K562 (cell line): ENCODE data around the gene ZNF318. TPM values are rescaled to one million over a fixed set of nuclear protein-coding genes. Genes with fewer than 3 reads are reported as not detected.

Experiments
- ATF1 ChIP-seq, 2 experiments: fragments of 450-650 bp in 1 of 2; IDR thresholded peaks; 2 replicates each; pipeline ENCODE4 v1.6.1; 2016; ENCODE audit warnings: missing compliant biosample characterization in 1 of 2, missing genetic modification characterization in 1 of 2
- CEBPB ChIP-seq: fragments of 450-650 bp; IDR thresholded peaks from 2 replicates; pipeline ENCODE4 v1.6.1; 2016; ENCODE audit warnings: missing genetic modification characterization, missing compliant biosample characterization
- CREM ChIP-seq: IDR thresholded peaks from 2 replicates; pipeline ENCODE4 v1.6.1; 2014; ENCODE audit warnings: antibody characterized with exemption, low read depth
- DMBX1 ChIP-seq: fragments of 250-450 bp; sonication (Bioruptor Pico); IDR thresholded peaks from 2 replicates; pipeline ENCODE4 v1.8.0; 2022; ENCODE audit warnings: inconsistent platforms, mild to moderate bottlenecking, moderate library complexity, borderline replicate concordance
- HNRNPH1 ChIP-seq: fragments of 200-400 bp; formaldehyde crosslinking; optimal IDR thresholded peaks from 2 replicates; pipeline ENCODE3; 2017; ENCODE audit warnings: low read depth, mild to moderate bottlenecking, low read length, moderate library complexity
- NEUROD1 ChIP-seq: fragments of 150-350 bp; IDR thresholded peaks from 2 replicates; pipeline ENCODE4 v1.6.1; 2014; ENCODE audit warnings: borderline replicate concordance, low read length, low read depth; ENCODE audit not compliant: partially characterized antibody
- SOX6 ChIP-seq: fragments of 450-650 bp; IDR thresholded peaks from 2 replicates; pipeline ENCODE4 v1.6.1; 2014; ENCODE audit warnings: mild to moderate bottlenecking
- SP1 ChIP-seq: sonication (generic); formaldehyde crosslinking; IDR thresholded peaks from 2 replicates; pipeline ENCODE4 v1.8.1; 2022; ENCODE audit warnings: mild to moderate bottlenecking, missing genetic modification reagents
- TAF1 ChIP-seq: IDR thresholded peaks from 2 replicates; pipeline ENCODE4 v1.6.1; 2011; ENCODE audit warnings: mild to moderate bottlenecking, low read length, moderate library complexity; ENCODE audit not compliant: insufficient read depth, control insufficient read depth, severe bottlenecking; ENCODE audit errors: extremely low read depth
- ZNF589 ChIP-seq: fragments of 200-800 bp; sonication (Bioruptor generic); IDR thresholded peaks from 2 replicates; pipeline ENCODE4 v1.6.1; 2016; ENCODE audit warnings: low read depth, missing genetic modification characterization, missing compliant biosample characterization
- polyA plus RNA-seq, 8 experiments: library from polyadenylated mRNA; depleted of rRNA in 4 of 8; stranded (reverse) in 5 of 8; unstranded in 3 of 8; fragments of >200 nt; fragmentation: Nextera tagmentation in 2 of 8; fragmentation: Illumina TruSeq in 1 of 8; extraction: Ambion mirVana in 2 of 8; extraction: Trizol in 1 of 8; gene quantifications; 2 replicates each; pipeline versions ENCODE4 v1.2.1 to v1.2.3, GENCODE V29; 2011 to 2014; ENCODE audit warnings: inconsistent platforms in 1 of 8, missing spikeins in 1 of 8
- total RNA-seq, 7 experiments: library from RNA; depleted of rRNA in 6 of 7; stranded (reverse); fragments of >200 nt in 6 of 7; fragmentation: Illumina TruSeq in 2 of 7; extraction: Trizol in 2 of 7; gene quantifications; 2 replicates each; pipeline versions ENCODE4 v1.2.1 to v1.2.3, GENCODE V29; 2011 to 2021; ENCODE audit warnings: low replicate concordance in 1 of 7
- TF ChIP-seq, protein P1 (sequence below), 2 experiments: fragments of 450-650 bp; formaldehyde crosslinking in 1 of 2; IDR thresholded peaks; 2 replicates each; pipeline versions ENCODE4 v1.4.0 to v1.6.1; 2014 to 2020; ENCODE audit warnings: mild to moderate bottlenecking in 2 of 2, borderline replicate concordance in 1 of 2, low read depth in 1 of 2
- TF ChIP-seq, protein P2 (sequence below), 2 experiments: IDR thresholded peaks; 2 replicates each; pipeline ENCODE4 v1.6.1; 2011; ENCODE audit warnings: borderline replicate concordance in 1 of 2, control low read depth in 1 of 2, low read depth in 1 of 2, low read length in 1 of 2, mild to moderate bottlenecking in 1 of 2, mixed read lengths in 1 of 2, moderate library complexity in 1 of 2; ENCODE audit not compliant: insufficient read depth in 1 of 2, insufficient read length in 1 of 2, poor library complexity in 1 of 2, severe bottlenecking in 1 of 2; ENCODE audit errors: extremely low read depth in 1 of 2
- TF ChIP-seq, protein P3 (sequence below): fragments of 450-650 bp; formaldehyde crosslinking; IDR thresholded peaks from 2 replicates; pipeline ENCODE4 v1.4.0; 2022; ENCODE audit warnings: missing genetic modification characterization

The ZNF318 gene
- total and polyA plus RNA-seq, 9 of the 15 experiments (the other 6 are each of a cell fraction or from before 2014, with no cell fraction given) = 3.2 to 19.0 (median 9.2) TPM

DNA sequence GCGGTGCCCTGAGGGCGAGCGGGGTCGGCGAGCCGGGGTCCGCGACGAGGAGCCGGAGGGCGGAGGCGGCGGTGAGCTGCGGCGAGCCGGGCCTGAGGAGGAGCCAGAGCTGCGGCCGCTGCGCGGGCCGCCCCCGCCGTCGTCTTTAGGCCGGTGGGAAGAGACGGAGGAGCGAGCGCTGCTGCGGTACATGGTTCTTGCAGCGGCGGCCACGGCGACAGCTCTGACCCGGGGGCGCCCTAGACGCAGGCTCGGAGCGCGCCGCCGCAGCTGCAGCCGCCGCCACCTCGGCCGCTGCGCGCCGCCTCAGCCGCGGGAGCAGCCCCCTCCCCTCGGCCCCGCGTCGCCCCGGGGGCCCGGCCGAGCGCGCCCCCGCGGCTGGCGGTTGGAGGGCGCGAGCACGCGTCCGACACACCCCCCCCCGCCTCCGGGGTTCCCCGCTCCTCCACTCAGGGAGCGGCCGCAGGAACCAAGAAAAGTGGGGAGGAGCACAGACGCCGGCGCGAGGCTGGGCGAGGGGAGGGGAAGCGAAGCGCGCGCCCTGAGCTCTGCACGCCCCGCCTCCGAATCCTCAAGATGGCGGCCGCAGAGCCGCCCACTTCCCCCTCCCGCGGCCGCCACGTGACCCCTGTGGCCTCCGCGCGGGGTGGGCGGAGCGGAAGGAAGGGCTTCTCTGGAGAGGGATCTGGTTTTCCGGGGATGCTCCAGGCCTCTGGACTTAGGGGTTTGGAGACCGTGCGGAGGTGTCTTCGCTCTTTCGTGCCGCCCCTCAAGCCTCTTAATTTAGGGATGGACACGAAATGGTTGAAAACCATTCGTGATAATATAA lies at the start of gene ZNF318 (continued):
- TF ChIP-seq, protein P1, sequence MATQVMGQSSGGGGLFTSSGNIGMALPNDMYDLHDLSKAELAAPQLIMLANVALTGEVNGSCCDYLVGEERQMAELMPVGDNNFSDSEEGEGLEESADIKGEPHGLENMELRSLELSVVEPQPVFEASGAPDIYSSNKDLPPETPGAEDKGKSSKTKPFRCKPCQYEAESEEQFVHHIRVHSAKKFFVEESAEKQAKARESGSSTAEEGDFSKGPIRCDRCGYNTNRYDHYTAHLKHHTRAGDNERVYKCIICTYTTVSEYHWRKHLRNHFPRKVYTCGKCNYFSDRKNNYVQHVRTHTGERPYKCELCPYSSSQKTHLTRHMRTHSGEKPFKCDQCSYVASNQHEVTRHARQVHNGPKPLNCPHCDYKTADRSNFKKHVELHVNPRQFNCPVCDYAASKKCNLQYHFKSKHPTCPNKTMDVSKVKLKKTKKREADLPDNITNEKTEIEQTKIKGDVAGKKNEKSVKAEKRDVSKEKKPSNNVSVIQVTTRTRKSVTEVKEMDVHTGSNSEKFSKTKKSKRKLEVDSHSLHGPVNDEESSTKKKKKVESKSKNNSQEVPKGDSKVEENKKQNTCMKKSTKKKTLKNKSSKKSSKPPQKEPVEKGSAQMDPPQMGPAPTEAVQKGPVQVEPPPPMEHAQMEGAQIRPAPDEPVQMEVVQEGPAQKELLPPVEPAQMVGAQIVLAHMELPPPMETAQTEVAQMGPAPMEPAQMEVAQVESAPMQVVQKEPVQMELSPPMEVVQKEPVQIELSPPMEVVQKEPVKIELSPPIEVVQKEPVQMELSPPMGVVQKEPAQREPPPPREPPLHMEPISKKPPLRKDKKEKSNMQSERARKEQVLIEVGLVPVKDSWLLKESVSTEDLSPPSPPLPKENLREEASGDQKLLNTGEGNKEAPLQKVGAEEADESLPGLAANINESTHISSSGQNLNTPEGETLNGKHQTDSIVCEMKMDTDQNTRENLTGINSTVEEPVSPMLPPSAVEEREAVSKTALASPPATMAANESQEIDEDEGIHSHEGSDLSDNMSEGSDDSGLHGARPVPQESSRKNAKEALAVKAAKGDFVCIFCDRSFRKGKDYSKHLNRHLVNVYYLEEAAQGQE (IDR thresholded peaks at IDR 0.05; ENCODE audit: borderline replicate concordance) = peak; percentile 90
- TF ChIP-seq, protein P1 (CRISPR knock-in tag; IDR thresholded peaks at IDR 0.05; ENCODE audit: low read depth) = no peak
- TF ChIP-seq, protein P2, sequence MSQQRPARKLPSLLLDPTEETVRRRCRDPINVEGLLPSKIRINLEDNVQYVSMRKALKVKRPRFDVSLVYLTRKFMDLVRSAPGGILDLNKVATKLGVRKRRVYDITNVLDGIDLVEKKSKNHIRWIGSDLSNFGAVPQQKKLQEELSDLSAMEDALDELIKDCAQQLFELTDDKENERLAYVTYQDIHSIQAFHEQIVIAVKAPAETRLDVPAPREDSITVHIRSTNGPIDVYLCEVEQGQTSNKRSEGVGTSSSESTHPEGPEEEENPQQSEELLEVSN (IDR thresholded peaks at IDR 0.05; ENCODE audit: borderline replicate concordance in 1 of 2, extremely low read depth in 1 of 2, insufficient read depth in 1 of 2, insufficient read length in 1 of 2, low read depth in 1 of 2, low read length in 1 of 2, poor library complexity in 1 of 2, severe bottlenecking in 1 of 2) = peak in 1 of 2 experiments; percentile 70
- TF ChIP-seq, protein P3, sequence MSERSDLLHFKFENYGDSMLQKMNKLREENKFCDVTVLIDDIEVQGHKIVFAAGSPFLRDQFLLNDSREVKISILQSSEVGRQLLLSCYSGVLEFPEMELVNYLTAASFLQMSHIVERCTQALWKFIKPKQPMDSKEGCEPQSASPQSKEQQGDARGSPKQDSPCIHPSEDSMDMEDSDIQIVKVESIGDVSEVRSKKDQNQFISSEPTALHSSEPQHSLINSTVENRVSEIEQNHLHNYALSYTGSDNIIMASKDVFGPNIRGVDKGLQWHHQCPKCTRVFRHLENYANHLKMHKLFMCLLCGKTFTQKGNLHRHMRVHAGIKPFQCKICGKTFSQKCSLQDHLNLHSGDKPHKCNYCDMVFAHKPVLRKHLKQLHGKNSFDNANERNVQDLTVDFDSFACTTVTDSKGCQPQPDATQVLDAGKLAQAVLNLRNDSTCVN = no peak
- TF ChIP-seq CREM (peak; percentile 69), NEUROD1 (peak; percentile 38), CEBPB (no peak), SOX6 (peak; percentile 56; the same call in 1 of the 2 replicates), ZNF589 (CRISPR knock-in tag) (0 out of 2 replicates have a peak, but pooled peaks have one; percentile 63), SP1 (CRISPR knock-in tag) (peak; percentile 91), TAF1 (peak; percentile 45), HNRNPH1 (no peak), DMBX1 (peak; percentile 13; the same call in 1 of the 2 replicates), ATF1 (CRISPR knock-in tag; IDR thresholded peaks at IDR 0.05) (no peak), ATF1 (tag; IDR thresholded peaks at IDR 0.05) (peak; percentile 64)
